AG10803 (cell line): ENCODE measurements around the gene PEX11B.

Source experiments
- DNase-seq: peaks from one replicate; pipeline ENCODE4 v3.0.0; 2010; ENCODE audit warnings: low read depth
- H3K4me3 ChIP-seq: 2 replicates; pipeline ENCODE4 v1.5.1; 2011; ENCODE audit warnings: mild to moderate bottlenecking, low read length, control low read depth
- TF ChIP-seq, protein P1 (sequence below): conservative IDR thresholded peaks from 2 replicates; pipeline ENCODE4 v1.5.1; 2011; ENCODE audit warnings: mild to moderate bottlenecking, low read length, control low read depth, inconsistent platforms

The PEX11B gene

DNA sequence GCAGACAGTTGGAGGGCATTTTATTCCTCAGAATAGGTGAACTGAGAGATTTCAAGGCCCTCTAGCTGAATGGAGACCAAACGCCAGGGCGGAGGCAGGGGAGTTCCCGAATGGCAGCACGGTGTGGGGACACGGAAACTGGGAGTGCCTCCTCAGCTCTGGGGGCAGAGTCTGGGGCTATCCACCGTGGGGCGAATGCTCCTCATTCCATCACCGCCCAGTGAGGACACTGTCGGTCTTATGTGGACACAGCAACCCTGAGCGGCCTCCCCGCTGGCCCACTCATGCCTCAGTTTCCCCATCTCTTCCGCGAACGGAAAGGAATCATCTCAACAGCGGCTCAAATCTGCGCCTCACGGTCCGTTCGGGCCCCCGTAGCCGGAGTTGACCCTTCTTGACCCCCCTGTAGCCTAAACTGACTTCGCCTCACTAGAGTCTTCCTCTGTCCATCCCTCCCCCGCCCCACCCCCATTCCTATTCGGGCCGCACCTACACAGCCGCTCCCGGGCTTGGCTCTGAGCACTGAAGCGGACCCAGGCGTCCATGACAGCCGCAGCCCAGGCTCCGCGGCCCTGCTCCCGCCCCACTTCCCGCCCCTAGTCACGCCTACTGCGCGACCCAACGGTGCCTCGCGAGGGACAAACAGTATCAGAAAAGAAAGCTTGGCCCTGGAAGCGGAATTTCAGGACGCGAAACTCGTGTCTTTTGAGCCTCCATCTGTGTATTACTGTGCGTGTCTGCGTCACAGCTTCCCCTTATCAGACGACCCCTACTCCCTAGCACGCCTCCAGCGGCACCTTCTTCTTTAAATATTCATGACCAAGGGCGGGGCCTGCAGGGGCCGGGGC is at the start of gene PEX11B:
PEX11B (minus strand) TSS at position 574 of the 848 bp plus-strand sequence; CDS start at position 545, 29 bp downstream.
- H3K4me3 ChIP-seq = peak within 1 kb of the TSS; percentile 79
- DNase-seq = peak; percentile 83
- TF ChIP-seq, protein P1, sequence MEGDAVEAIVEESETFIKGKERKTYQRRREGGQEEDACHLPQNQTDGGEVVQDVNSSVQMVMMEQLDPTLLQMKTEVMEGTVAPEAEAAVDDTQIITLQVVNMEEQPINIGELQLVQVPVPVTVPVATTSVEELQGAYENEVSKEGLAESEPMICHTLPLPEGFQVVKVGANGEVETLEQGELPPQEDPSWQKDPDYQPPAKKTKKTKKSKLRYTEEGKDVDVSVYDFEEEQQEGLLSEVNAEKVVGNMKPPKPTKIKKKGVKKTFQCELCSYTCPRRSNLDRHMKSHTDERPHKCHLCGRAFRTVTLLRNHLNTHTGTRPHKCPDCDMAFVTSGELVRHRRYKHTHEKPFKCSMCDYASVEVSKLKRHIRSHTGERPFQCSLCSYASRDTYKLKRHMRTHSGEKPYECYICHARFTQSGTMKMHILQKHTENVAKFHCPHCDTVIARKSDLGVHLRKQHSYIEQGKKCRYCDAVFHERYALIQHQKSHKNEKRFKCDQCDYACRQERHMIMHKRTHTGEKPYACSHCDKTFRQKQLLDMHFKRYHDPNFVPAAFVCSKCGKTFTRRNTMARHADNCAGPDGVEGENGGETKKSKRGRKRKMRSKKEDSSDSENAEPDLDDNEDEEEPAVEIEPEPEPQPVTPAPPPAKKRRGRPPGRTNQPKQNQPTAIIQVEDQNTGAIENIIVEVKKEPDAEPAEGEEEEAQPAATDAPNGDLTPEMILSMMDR = no peak

DNA sequence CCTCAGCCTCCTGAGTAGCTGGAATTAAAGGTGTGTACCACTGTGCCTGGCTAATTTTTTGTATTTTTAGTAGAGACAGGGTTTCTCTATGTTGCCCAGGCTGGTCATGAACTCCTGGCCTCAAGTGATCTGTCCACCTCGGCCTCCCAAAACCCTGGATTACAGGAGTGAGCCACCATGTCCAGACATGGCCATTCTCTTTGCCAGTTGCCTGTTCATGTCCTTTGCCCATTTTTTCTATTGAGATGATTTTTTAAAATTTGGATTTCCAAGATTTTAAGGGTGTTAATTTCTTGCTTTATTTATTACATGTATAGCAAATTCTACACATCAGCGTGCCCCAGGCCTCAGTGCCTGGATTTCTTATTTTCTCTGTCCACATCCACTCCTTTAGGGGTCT is 48.8 kb upstream of the PEX11B start:
- no peak for DNase-seq
- TF ChIP-seq, protein P1 = no peak
- H3K4me3 ChIP-seq = no peak overlapping the region

- H3K4me3 ChIP-seq = peak overlapping the region; percentile 81
- TF ChIP-seq, protein P1 = no peak
- DNase-seq = no peak
These were observed 46.7 kb upstream of the PEX11B start for GRCh38 chr1:145965119-145965744.

DNA sequence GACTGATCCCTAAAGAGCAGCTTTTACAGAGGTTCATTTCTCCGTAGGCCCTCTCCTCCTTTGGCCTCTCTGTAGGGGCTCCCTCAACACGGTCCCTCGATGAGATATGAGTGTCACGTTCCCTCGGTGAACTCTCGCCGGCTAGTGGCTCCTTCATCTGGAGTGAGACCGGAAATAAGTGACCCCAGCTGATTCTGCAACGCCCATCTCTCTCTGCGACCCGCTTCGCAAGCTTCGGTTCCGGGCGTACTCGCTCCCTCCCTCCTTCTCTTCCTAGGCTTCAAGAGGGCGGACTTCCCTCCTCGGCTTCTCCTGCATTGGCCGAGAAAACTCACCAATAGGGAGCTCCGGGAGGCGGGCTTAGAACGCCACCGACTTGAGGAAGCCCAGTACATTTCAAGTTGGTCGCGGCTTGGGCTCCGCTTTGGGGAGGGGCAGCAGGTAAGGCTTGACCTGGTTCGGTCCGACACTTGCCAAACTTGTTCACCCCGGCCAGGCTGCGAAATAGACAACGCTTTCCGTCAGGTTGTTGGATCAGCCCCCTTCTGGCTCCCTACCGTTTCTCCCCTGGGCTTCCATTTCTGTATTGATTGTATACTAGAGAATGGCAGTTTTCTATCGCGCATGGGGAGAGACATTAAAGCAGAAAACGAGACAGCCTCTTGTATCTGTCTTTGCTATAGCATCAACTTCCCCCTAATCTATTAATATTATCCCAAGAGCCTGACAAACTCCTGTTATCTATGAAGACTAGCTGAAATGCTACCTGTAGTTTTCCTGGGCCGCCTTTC is 46.0 kb upstream of the PEX11B start, which contains the start of the genes ANKRD34A and POLR3GL:
ANKRD34A (minus strand) TSS at position 248 of the 791 bp plus-strand sequence. CDS start 2,816 bp downstream, outside the sequence.
POLR3GL (plus strand) TSS at position 363 of the 791 bp plus-strand sequence. CDS start 10,176 bp downstream, outside the sequence.
- TF ChIP-seq, protein P1 = no peak; the same call in 1 of the 2 replicates
- peak within 1 kb of the TSS; percentile 81 for H3K4me3 ChIP-seq
- DNase-seq = peak; percentile 90

DNA sequence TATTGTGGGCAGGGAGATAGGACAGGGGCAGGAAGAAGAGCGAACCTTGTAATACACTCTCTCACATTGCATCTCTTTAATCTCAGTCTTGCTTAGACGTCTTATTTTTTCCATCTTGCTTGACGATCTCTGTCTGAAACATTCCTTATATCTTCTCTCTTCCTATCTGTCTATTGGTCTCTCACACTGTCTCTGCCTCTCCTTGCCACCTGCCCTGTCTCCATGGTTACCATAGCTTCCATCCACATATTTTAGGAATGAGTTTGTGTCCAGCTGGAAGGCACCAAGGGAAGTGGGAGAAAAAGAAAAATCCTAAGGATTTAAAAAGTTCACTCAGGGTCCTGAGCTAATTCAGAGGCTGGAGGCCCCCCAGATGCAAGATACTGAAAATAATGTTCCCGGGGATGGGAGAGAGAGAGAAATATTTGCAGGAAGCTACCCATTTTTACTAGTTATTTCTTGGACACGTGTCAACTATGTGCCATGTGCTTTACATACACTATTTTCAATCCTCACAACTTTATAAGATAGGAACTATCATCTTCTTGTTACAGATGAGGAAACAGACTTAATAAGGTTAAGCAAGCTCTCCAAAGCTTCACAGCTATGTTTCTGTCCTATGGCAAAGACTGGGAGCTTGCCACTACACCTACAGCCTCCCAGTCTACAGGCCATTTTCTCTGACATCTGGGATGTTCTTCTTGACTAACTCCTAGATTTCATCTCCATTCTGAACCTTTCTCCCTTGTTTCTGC is 44.9 kb upstream of the PEX11B start:
- H3K4me3 ChIP-seq = peak overlapping the region; percentile 81
- DNase-seq = peak; percentile 71
- TF ChIP-seq, protein P1 = no peak
